ENCODE data around the gene TBL1X. TPM values are rescaled to one million over a fixed set of nuclear protein-coding genes. Genes with fewer than 3 reads are reported as not detected.

The TBL1X gene
- total RNA-seq, 2 donors from 2014 or later: 16.3 to 18.9 TPM

GRCh38 chrX:9728261-9728660 lies 263.4 kb downstream of the TBL1X start:
- TF ChIP-seq CTCF (IDR thresholded peaks at IDR 0.05): no peak
- intact Hi-C loops (cut with DNase I): no loop called here
- Histone ChIP-seq H3K9ac (ENCODE audit: low read depth in 2 of 2, low read length in 2 of 2) (no peak overlapping the region), H3K27ac (no peak overlapping the region), H3K4me3 (no peak overlapping the region), H3K27me3 (no peaks in the 10 kb centered on the region), H3K36me3 (no peaks in the 10 kb centered on the region), H3K9me3 (no peaks in the 10 kb centered on the region), H3K4me1 (no peaks in the 10 kb centered on the region)
- no peak for DNase-seq

- intact Hi-C loops (cut with DNase I): no loop called here
- no peaks in the 10 kb centered on the region for H3K36me3 ChIP-seq
- no peak overlapping the region for H3K9ac ChIP-seq (ENCODE audit: low read depth in 2 of 2, low read length in 2 of 2)
- no peaks in the 10 kb centered on the region for H3K27me3 ChIP-seq
- H3K9me3 ChIP-seq: no peaks in the 10 kb centered on the region
- H3K27ac ChIP-seq: no peak overlapping the region
- H3K4me3 ChIP-seq: no peak overlapping the region
- H3K4me1 ChIP-seq: no peaks in the 10 kb centered on the region
- no peak for DNase-seq
- TF ChIP-seq CTCF (IDR thresholded peaks at IDR 0.05): no peak
These were observed 264.5 kb downstream of the TBL1X start for GRCh38 chrX:9729171-9729885.

- H3K4me1 ChIP-seq: no peaks in the 10 kb centered on the region
- H3K9ac ChIP-seq (ENCODE audit: low read depth in 2 of 2, low read length in 2 of 2): no peak overlapping the region
These were observed 265.2 kb downstream of the TBL1X start for GRCh38 chrX:9730078-9730477.

GRCh38 chrX:9730752-9731151 lies 265.9 kb downstream of the TBL1X start:
- intact Hi-C loops (cut with DNase I): no loop called here
- Histone ChIP-seq H3K4me3 (no peak overlapping the region), H3K4me1 (no peaks in the 10 kb centered on the region), H3K27me3 (no peaks in the 10 kb centered on the region), H3K9ac (ENCODE audit: low read depth in 2 of 2, low read length in 2 of 2) (no peak overlapping the region), H3K9me3 (no peaks in the 10 kb centered on the region), H3K27ac (no peak overlapping the region), H3K36me3 (no peaks in the 10 kb centered on the region)
- no peak for DNase-seq
- TF ChIP-seq CTCF (IDR thresholded peaks at IDR 0.05): no peak

More at GRCh38 chrX:9730078-9730477, 265.2 kb downstream of the TBL1X start:
- Histone ChIP-seq H3K9me3 (no peaks in the 10 kb centered on the region), H3K27me3 (no peaks in the 10 kb centered on the region), H3K4me3 (no peak overlapping the region), H3K27ac (no peak overlapping the region), H3K36me3 (no peaks in the 10 kb centered on the region)
- intact Hi-C loops (cut with DNase I): no loop called here
- no peak for TF ChIP-seq CTCF (IDR thresholded peaks at IDR 0.05)
- no peak for DNase-seq

GRCh38 chrX:9737363-9737762 lies 272.5 kb downstream of the TBL1X start:
- no peaks in the 10 kb centered on the region for H3K36me3 ChIP-seq
- no peaks in the 10 kb centered on the region for H3K4me1 ChIP-seq
- DNase-seq: no peak
- no peaks in the 10 kb centered on the region for H3K9me3 ChIP-seq
- no peak overlapping the region for H3K27ac ChIP-seq
- H3K27me3 ChIP-seq: no peaks in the 10 kb centered on the region
- H3K4me3 ChIP-seq: no peak overlapping the region
- H3K9ac ChIP-seq (ENCODE audit: low read depth in 2 of 2, low read length in 2 of 2): no peak overlapping the region
- TF ChIP-seq CTCF (IDR thresholded peaks at IDR 0.05): no peak
- intact Hi-C loops (cut with DNase I): no loop called here

Data from colonic mucosa (tissue), 4 donors.